ENCODE results near the gene ZCCHC14. TPM values are rescaled to one million over a fixed set of nuclear protein-coding genes. Genes with fewer than 3 reads are reported as not detected.
A peak's percentile ranks its signal among the peaks of the same experiment; 100 is the strongest.

The ZCCHC14 gene
- total and polyA plus RNA-seq, 2 of the 13 experiments (the other 11 are each of a cell fraction or from before 2014, with no cell fraction given): 12.4 to 12.5 TPM

DNA sequence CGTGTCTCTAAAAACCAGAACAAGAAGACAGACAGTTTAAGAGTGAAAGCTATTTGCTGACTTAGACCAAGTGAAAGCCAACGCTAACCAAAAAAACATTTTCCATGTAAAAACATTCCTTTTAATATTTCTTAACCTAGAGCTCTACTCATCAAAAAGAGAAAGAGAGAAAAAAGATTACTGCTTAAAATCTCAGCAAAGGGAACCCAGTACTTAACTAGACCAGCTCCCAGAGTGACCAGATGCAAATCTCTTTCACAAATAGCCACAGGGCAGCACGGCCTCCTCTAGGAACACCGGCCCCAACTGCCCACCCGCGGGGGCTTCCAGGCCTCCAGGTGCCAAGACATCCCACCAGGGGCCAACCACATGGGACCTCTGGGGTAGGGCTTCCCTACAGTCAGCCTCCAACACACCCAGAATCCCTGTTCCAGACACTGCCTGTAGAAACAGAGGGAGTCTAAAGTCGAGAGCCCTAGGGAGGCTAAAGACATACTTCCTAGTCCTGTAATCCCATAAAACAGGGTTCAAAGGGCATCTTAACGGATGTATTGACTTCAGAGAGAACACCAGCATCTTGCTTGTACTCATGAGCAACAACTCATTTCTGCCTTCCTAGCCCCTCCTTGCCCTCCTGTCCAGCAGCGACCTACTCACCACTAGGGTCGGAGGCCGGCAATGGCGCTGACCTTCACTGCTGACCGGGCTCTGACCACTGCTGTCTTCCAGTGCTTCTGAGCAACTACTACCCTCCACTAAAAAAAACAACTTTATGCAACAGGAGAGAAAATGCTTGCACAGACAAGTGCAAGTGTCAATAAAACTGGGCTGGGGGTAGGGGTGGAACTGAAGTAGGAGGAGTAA is 21.3 kb downstream of the ZCCHC14 start (continued):
- TF ChIP-seq MAFK (conservative IDR thresholded peaks at IDR 0.05 in 1 of 2, IDR thresholded peaks at IDR 0.05 in 1 of 2; ENCODE audit: low read length in 2 of 2) (no peak), MZF1 (CRISPR knock-in tag; IDR thresholded peaks at IDR 0.05; ENCODE audit: borderline replicate concordance) (no peak), SIN3B (IDR thresholded peaks at IDR 0.05; ENCODE audit: low read length) (no peak), ZNF770 (CRISPR knock-in tag; IDR thresholded peaks at IDR 0.05) (peak; percentile 26; the same call in 1 of the 2 replicates), HNRNPL (IDR thresholded peaks at IDR 0.05; ENCODE audit: low read depth, low read length) (no peak), ZNF354B (CRISPR knock-in tag; IDR thresholded peaks at IDR 0.05) (no peak), SUZ12 (IDR thresholded peaks at IDR 0.05; ENCODE audit: low read depth, low read length) (no peak)
- TF ChIP-seq, protein P1, sequence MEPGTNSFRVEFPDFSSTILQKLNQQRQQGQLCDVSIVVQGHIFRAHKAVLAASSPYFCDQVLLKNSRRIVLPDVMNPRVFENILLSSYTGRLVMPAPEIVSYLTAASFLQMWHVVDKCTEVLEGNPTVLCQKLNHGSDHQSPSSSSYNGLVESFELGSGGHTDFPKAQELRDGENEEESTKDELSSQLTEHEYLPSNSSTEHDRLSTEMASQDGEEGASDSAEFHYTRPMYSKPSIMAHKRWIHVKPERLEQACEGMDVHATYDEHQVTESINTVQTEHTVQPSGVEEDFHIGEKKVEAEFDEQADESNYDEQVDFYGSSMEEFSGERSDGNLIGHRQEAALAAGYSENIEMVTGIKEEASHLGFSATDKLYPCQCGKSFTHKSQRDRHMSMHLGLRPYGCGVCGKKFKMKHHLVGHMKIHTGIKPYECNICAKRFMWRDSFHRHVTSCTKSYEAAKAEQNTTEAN (CRISPR knock-in tag; conservative IDR thresholded peaks at IDR 0.05): peak; percentile 98
- TF ChIP-seq, protein P2, sequence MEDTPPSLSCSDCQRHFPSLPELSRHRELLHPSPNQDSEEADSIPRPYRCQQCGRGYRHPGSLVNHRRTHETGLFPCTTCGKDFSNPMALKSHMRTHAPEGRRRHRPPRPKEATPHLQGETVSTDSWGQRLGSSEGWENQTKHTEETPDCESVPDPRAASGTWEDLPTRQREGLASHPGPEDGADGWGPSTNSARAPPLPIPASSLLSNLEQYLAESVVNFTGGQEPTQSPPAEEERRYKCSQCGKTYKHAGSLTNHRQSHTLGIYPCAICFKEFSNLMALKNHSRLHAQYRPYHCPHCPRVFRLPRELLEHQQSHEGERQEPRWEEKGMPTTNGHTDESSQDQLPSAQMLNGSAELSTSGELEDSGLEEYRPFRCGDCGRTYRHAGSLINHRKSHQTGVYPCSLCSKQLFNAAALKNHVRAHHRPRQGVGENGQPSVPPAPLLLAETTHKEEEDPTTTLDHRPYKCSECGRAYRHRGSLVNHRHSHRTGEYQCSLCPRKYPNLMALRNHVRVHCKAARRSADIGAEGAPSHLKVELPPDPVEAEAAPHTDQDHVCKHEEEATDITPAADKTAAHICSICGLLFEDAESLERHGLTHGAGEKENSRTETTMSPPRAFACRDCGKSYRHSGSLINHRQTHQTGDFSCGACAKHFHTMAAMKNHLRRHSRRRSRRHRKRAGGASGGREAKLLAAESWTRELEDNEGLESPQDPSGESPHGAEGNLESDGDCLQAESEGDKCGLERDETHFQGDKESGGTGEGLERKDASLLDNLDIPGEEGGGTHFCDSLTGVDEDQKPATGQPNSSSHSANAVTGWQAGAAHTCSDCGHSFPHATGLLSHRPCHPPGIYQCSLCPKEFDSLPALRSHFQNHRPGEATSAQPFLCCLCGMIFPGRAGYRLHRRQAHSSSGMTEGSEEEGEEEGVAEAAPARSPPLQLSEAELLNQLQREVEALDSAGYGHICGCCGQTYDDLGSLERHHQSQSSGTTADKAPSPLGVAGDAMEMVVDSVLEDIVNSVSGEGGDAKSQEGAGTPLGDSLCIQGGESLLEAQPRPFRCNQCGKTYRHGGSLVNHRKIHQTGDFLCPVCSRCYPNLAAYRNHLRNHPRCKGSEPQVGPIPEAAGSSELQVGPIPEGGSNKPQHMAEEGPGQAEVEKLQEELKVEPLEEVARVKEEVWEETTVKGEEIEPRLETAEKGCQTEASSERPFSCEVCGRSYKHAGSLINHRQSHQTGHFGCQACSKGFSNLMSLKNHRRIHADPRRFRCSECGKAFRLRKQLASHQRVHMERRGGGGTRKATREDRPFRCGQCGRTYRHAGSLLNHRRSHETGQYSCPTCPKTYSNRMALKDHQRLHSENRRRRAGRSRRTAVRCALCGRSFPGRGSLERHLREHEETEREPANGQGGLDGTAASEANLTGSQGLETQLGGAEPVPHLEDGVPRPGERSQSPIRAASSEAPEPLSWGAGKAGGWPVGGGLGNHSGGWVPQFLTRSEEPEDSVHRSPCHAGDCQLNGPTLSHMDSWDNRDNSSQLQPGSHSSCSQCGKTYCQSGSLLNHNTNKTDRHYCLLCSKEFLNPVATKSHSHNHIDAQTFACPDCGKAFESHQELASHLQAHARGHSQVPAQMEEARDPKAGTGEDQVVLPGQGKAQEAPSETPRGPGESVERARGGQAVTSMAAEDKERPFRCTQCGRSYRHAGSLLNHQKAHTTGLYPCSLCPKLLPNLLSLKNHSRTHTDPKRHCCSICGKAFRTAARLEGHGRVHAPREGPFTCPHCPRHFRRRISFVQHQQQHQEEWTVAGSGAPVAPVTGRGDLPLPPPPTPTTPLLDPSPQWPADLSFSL (CRISPR knock-in tag; IDR thresholded peaks at IDR 0.05): no peak
- TF ChIP-seq, protein P3, sequence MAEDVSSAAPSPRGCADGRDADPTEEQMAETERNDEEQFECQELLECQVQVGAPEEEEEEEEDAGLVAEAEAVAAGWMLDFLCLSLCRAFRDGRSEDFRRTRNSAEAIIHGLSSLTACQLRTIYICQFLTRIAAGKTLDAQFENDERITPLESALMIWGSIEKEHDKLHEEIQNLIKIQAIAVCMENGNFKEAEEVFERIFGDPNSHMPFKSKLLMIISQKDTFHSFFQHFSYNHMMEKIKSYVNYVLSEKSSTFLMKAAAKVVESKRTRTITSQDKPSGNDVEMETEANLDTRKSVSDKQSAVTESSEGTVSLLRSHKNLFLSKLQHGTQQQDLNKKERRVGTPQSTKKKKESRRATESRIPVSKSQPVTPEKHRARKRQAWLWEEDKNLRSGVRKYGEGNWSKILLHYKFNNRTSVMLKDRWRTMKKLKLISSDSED (CRISPR knock-in tag; IDR thresholded peaks at IDR 0.05): no peak
- TF ChIP-seq, protein P4, sequence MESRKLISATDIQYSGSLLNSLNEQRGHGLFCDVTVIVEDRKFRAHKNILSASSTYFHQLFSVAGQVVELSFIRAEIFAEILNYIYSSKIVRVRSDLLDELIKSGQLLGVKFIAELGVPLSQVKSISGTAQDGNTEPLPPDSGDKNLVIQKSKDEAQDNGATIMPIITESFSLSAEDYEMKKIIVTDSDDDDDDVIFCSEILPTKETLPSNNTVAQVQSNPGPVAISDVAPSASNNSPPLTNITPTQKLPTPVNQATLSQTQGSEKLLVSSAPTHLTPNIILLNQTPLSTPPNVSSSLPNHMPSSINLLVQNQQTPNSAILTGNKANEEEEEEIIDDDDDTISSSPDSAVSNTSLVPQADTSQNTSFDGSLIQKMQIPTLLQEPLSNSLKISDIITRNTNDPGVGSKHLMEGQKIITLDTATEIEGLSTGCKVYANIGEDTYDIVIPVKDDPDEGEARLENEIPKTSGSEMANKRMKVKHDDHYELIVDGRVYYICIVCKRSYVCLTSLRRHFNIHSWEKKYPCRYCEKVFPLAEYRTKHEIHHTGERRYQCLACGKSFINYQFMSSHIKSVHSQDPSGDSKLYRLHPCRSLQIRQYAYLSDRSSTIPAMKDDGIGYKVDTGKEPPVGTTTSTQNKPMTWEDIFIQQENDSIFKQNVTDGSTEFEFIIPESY (CRISPR knock-in tag; IDR thresholded peaks at IDR 0.05): 0 out of 2 replicates have a peak, but pooled peaks have one; percentile 17

Measured in HepG2 (cell line).